D721Med (cell line): ENCODE results near the gene HP1BP3.

Source experiments
- DNase-seq: peaks from one replicate; pipeline ENCODE4 v3.0.0; 2011; ENCODE audit warnings: low spot score; ENCODE audit not compliant: insufficient read length
- FAIRE-seq: peaks from 2 replicates; lab custom pipeline; 2011; peaks lifted over from hg19 to GRCh38; lab: Jason Lieb, UNC
- CTCF ChIP-seq: IDR thresholded peaks from 2 replicates; pipeline ENCODE4 v1.5.1; 2012; ENCODE audit warnings: mild to moderate bottlenecking, control low read depth; ENCODE audit not compliant: insufficient read depth; ENCODE audit errors: missing control alignments

HP1BP3 gene

GRCh38 chr1:20823845-20824244, 36.7 kb upstream of the HP1BP3 start:
- FAIRE-seq = no peak
- no peak for DNase-seq
- no peak for TF ChIP-seq CTCF

GRCh38 chr1:20821466-20821865, 34.4 kb upstream of the HP1BP3 start:
- no peak for DNase-seq
- no peak for FAIRE-seq
- no peak for TF ChIP-seq CTCF

GRCh38 chr1:20819818-20820217, 32.7 kb upstream of the HP1BP3 start:
- FAIRE-seq (no peak), DNase-seq (no peak)
- TF ChIP-seq CTCF = no peak

GRCh38 chr1:20814534-20814871, 27.4 kb upstream of the HP1BP3 start:
- no peak for FAIRE-seq
- DNase-seq = no peak
- no peak for TF ChIP-seq CTCF

- FAIRE-seq = no peak
- no peak for DNase-seq
- no peak for TF ChIP-seq CTCF
Observed at GRCh38 chr1:20811916-20812315, 24.8 kb upstream of the HP1BP3 start.

- FAIRE-seq (no peak), DNase-seq (no peak)
- TF ChIP-seq CTCF = no peak
Observed at GRCh38 chr1:20793236-20793635, 6.1 kb upstream of the HP1BP3 start.

GRCh38 chr1:20792196-20792595, 5.1 kb upstream of the HP1BP3 start:
- DNase-seq (no peak), FAIRE-seq (no peak)
- TF ChIP-seq CTCF = no peak
